NCI-H524 (cell line): ENCODE results near the gene ZFP36.
A peak's percentile ranks its signal among the peaks of the same experiment; 100 is the strongest.

Source experiments
- DNase-seq, 2 experiments: peaks; one replicate each; lab custom pipeline; 2025; lab: John Stamatoyannopoulos, UW

Gene ZFP36

GRCh38 chr19:39384839-39385568 lies 21.6 kb upstream of the ZFP36 start:
- DNase-seq: no peak

GRCh38 chr19:39385629-39386411 lies 20.8 kb upstream of the ZFP36 start:
- no peak for DNase-seq

GRCh38 chr19:39386557-39386956 lies 20.1 kb upstream of the ZFP36 start:
- DNase-seq: no peak

GRCh38 chr19:39388657-39389056 lies 18.0 kb upstream of the ZFP36 start:
- DNase-seq: no peak

GRCh38 chr19:39389631-39390414 lies 16.8 kb upstream of the ZFP36 start:
- no peak for DNase-seq

GRCh38 chr19:39390451-39390750 lies 16.2 kb upstream of the ZFP36 start:
- DNase-seq: no peak

GRCh38 chr19:39390751-39391437 lies 15.8 kb upstream of the ZFP36 start, which contains the start of the genes MED29 and PAF1:
MED29 (plus strand) TSS chr19:39391378; CDS start chr19:39391423, 45 bp downstream.
PAF1 (minus strand) TSS chr19:39391106; CDS start chr19:39390864, 242 bp downstream.
- DNase-seq: peak; percentile 100

GRCh38 chr19:39397360-39398296 lies 9.0 kb upstream of the ZFP36 start:
- peak; percentile 35 to 60 for DNase-seq

- no peak for DNase-seq
Observed at GRCh38 chr19:39398297-39398864, 8.3 kb upstream of the ZFP36 start.

GRCh38 chr19:39399668-39400050 lies 7.0 kb upstream of the ZFP36 start:
- DNase-seq: no peak

GRCh38 chr19:39400061-39400460 lies 6.6 kb upstream of the ZFP36 start:
- no peak for DNase-seq

GRCh38 chr19:39401070-39401548 lies 5.5 kb upstream of the ZFP36 start:
- DNase-seq: no peak

GRCh38 chr19:39401549-39402345 lies 4.9 kb upstream of the ZFP36 start:
- DNase-seq: no peak

GRCh38 chr19:39402346-39403300 lies 4.0 kb upstream of the ZFP36 start:
- peak; percentile 37 to 54 for DNase-seq

- DNase-seq: peak; percentile 83 to 93
Observed at GRCh38 chr19:39403331-39404312, 3.0 kb upstream of the ZFP36 start.

- no peak for DNase-seq
Observed at GRCh38 chr19:39405261-39405957, 1.2 kb upstream of the ZFP36 start.
